Spleen (tissue), 7 donors: ENCODE results near the gene PHF21B.

ENCODE experiments used
- CTCF ChIP-seq, 11 experiments: fragments of 200-600 bp in 7 of 11; fragments of 450-650 bp in 4 of 11; sonication (generic) in 4 of 11; IDR thresholded peaks in 8 of 11; conservative IDR thresholded peaks in 3 of 11; 1 replicate in 7 of 11; 2 replicates in 4 of 11; pipeline versions ENCODE4 v1.4.0 to v1.8.0; 2016 to 2021; ENCODE audit warnings: antibody characterized with exemption in 11 of 11, inconsistent platforms in 4 of 11, mild to moderate bottlenecking in 1 of 11
- POLR2A ChIP-seq, 3 donors: fragments of 450-650 bp; IDR thresholded peaks; one replicate each; pipeline ENCODE4 v1.5.1; 2017; ENCODE audit warnings: antibody characterized with exemption in 3 of 3, mild to moderate bottlenecking in 1 of 3
- donor health status: DM: no; HTN: no; CAD: no; lungs with moderate emphysema.
- donor health status: DM: no; HTN: no; CAD: no.
- donor health status: DM: no; HTN: no; CAD: no.

- TF ChIP-seq CTCF (IDR thresholded peaks at IDR 0.05 in 8 of 11, conservative IDR thresholded peaks at IDR 0.05 in 3 of 11) (no peak), POLR2A (IDR thresholded peaks at IDR 0.05) (no peak)
Measured at GRCh38 chr22:44995715-44996114, 14.1 kb downstream of the PHF21B start.
